Mucosa of stomach (tissue), 1 donor: ENCODE measurements around the gene ASTN1.

Source experiments
- H3K27me3 ChIP-seq: one replicate; pipeline ENCODE4 v1.7.0; 2013; ENCODE audit warnings: mild to moderate bottlenecking, low read length; ENCODE audit not compliant: control insufficient read depth, insufficient read depth
- H3K36me3 ChIP-seq: one replicate; pipeline ENCODE4 v1.7.0; 2013; ENCODE audit warnings: low read length; ENCODE audit not compliant: control insufficient read depth, insufficient read depth
- H3K4me1 ChIP-seq: one replicate; pipeline ENCODE4 v1.7.0; 2013; ENCODE audit warnings: mild to moderate bottlenecking, low read length; ENCODE audit not compliant: control insufficient read depth, insufficient read depth
- H3K4me3 ChIP-seq: one replicate; pipeline ENCODE4 v1.7.0; 2013; ENCODE audit warnings: low read length
- H3K9ac ChIP-seq: one replicate; pipeline ENCODE4 v1.7.0; 2013; ENCODE audit warnings: mild to moderate bottlenecking, low read length, moderate library complexity
- H3K9me3 ChIP-seq: one replicate; pipeline ENCODE4 v1.7.0; 2013; ENCODE audit warnings: mild to moderate bottlenecking, low read length, moderate library complexity; ENCODE audit not compliant: control insufficient read depth
- donor health status: Pancreatic carcinoma.

The ASTN1 gene

GRCh38 chr1:176847052-176847451 is 317.5 kb downstream of the ASTN1 start:
- H3K4me3 ChIP-seq = no peak overlapping the region
- H3K9ac ChIP-seq = no peak overlapping the region
- no peaks in the 10 kb centered on the region for H3K27me3 ChIP-seq
- no peaks in the 10 kb centered on the region for H3K4me1 ChIP-seq
- H3K36me3 ChIP-seq = no peaks in the 10 kb centered on the region
- H3K9me3 ChIP-seq = no peaks in the 10 kb centered on the region

- Histone ChIP-seq H3K4me1 (no peaks in the 10 kb centered on the region), H3K27me3 (no peaks in the 10 kb centered on the region), H3K9ac (no peak overlapping the region), H3K9me3 (no peaks in the 10 kb centered on the region), H3K36me3 (no peaks in the 10 kb centered on the region), H3K4me3 (no peak overlapping the region)
Observed at GRCh38 chr1:176843352-176844297, 320.9 kb downstream of the ASTN1 start.

DNA sequence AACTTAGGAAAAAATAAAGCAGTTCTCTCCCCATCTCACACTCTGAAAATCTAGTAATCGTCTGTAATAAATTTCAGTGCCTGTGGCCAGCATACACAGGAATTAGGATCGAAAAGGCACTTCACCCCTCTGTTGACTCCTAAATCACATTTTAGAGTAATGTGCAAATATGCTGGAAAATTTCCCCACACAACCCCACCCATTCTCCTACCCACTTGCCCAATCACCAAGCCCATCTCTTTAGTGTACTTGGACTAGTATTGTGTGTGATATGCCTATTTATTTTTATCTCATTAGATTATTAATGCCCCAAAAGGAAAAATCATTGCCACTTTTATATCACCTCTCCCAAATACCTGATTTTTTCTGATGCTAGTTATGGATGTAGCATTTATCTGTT is 323.3 kb downstream of the ASTN1 start:
- no peaks in the 10 kb centered on the region for H3K27me3 ChIP-seq
- no peak overlapping the region for H3K9ac ChIP-seq
- no peaks in the 10 kb centered on the region for H3K9me3 ChIP-seq
- no peak overlapping the region for H3K4me3 ChIP-seq
- no peaks in the 10 kb centered on the region for H3K36me3 ChIP-seq
- no peaks in the 10 kb centered on the region for H3K4me1 ChIP-seq

- Histone ChIP-seq H3K36me3 (no peaks in the 10 kb centered on the region), H3K27me3 (no peaks in the 10 kb centered on the region), H3K9ac (no peak overlapping the region), H3K4me1 (no peaks in the 10 kb centered on the region), H3K4me3 (no peak overlapping the region), H3K9me3 (no peaks in the 10 kb centered on the region)
Observed at GRCh38 chr1:176839216-176839615, 325.3 kb downstream of the ASTN1 start.

- Histone ChIP-seq H3K9ac (no peak overlapping the region), H3K36me3 (no peaks in the 10 kb centered on the region), H3K4me3 (no peak overlapping the region), H3K9me3 (no peaks in the 10 kb centered on the region), H3K27me3 (no peaks in the 10 kb centered on the region), H3K4me1 (no peaks in the 10 kb centered on the region)
Observed at GRCh38 chr1:176838276-176838995, 326.1 kb downstream of the ASTN1 start.

GRCh38 chr1:176837708-176838107 is 326.8 kb downstream of the ASTN1 start:
- Histone ChIP-seq H3K9me3 (no peaks in the 10 kb centered on the region), H3K4me1 (no peaks in the 10 kb centered on the region), H3K27me3 (no peaks in the 10 kb centered on the region)

GRCh38 chr1:176831150-176831549 is 333.4 kb downstream of the ASTN1 start:
- Histone ChIP-seq H3K4me1 (no peaks in the 10 kb centered on the region), H3K9ac (no peak overlapping the region), H3K27me3 (no peaks in the 10 kb centered on the region), H3K4me3 (no peak overlapping the region), H3K36me3 (no peaks in the 10 kb centered on the region), H3K9me3 (no peaks in the 10 kb centered on the region)

More at GRCh38 chr1:176837708-176838107, 326.8 kb downstream of the ASTN1 start:
- H3K9ac ChIP-seq = no peak overlapping the region
- no peaks in the 10 kb centered on the region for H3K36me3 ChIP-seq
- no peak overlapping the region for H3K4me3 ChIP-seq

DNA sequence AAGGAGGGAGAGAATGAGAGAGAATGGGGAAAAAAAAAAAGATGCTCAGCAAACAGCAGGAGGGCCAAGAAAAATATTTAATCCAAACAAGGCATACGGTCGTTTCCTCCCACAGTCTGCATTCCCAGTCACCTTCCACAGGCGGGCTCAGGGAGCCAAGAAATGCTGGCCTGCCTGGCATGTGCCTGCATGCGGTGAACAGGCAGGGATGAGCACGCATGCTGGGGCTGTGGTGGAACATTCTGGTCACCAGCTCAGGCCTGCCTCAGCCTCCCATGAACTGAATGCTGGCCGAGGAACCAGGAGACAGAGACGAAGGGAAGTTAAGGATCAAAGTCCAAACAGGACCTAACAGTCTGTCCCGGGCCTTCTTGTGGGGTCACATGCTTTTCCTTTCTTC is 335.3 kb downstream of the ASTN1 start:
- no peaks in the 10 kb centered on the region for H3K9me3 ChIP-seq
- no peaks in the 10 kb centered on the region for H3K4me1 ChIP-seq
- no peaks in the 10 kb centered on the region for H3K36me3 ChIP-seq
- no peak overlapping the region for H3K9ac ChIP-seq
- no peaks in the 10 kb centered on the region for H3K27me3 ChIP-seq
- no peak overlapping the region for H3K4me3 ChIP-seq

DNA sequence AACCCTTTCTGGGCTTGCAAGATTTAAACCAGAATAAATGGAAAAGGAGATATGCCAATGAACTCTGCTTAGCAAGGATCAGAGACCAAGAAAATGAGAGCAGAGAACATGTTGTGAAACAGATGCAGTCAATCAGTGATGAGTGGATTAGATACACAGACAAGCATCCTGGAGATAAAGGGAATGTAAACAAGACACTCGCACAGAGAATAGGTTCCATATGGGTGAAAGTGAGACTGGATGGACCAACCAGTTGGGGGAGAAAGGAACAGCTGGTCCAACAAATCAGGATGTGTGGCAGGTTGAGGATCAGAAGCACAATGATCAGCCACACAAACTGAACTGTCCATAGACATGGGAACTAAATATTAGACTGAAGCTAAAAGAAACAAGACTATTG is 338.2 kb downstream of the ASTN1 start:
- no peak overlapping the region for H3K9ac ChIP-seq
- H3K4me1 ChIP-seq = no peaks in the 10 kb centered on the region
- H3K27me3 ChIP-seq = no peaks in the 10 kb centered on the region
- no peaks in the 10 kb centered on the region for H3K36me3 ChIP-seq
- H3K9me3 ChIP-seq = no peaks in the 10 kb centered on the region
- H3K4me3 ChIP-seq = no peak overlapping the region

DNA sequence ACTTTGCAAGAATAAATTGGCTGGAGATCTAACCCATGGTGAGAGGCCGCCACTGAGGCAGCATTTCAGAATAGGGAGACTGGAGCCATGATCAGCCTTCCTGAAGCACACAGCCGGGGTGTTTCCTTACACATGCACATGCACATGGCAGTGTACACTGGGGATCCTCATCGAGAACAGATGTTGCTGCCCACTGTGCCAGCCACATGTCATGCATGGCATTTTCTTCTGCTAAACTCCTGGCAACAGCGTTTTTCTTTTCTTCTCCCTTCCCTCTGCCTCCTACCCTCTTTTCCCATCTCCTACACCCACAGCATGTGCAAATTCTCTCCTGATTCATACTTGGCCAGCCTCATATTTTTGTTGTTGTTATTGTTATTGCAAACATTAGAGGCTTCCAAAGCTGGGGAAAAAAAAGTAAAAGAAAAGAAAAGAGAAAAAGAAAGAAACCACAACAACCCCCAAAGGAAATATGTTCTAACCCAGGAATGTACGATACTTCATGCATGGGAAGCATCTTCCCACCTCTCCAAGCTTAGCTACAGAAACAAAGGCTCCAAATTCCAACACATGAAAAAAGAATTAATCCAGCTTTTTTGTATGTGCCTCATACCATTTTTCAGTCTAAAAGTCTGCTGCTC is 344.0 kb downstream of the ASTN1 start:
- Histone ChIP-seq H3K9me3 (no peaks in the 10 kb centered on the region), H3K9ac (no peak overlapping the region), H3K4me1 (no peaks in the 10 kb centered on the region), H3K36me3 (no peaks in the 10 kb centered on the region), H3K4me3 (no peak overlapping the region), H3K27me3 (no peaks in the 10 kb centered on the region)

- Histone ChIP-seq H3K27me3 (no peaks in the 10 kb centered on the region), H3K36me3 (no peaks in the 10 kb centered on the region), H3K9me3 (no peaks in the 10 kb centered on the region), H3K9ac (no peak overlapping the region), H3K4me1 (no peaks in the 10 kb centered on the region), H3K4me3 (no peak overlapping the region)
Observed at GRCh38 chr1:176816232-176816631, 348.3 kb downstream of the ASTN1 start.

GRCh38 chr1:176815621-176816020 is 348.9 kb downstream of the ASTN1 start:
- Histone ChIP-seq H3K27me3 (no peaks in the 10 kb centered on the region), H3K36me3 (no peaks in the 10 kb centered on the region), H3K4me1 (no peaks in the 10 kb centered on the region), H3K4me3 (no peak overlapping the region), H3K9me3 (no peaks in the 10 kb centered on the region), H3K9ac (no peak overlapping the region)
